ENCODE data around the gene TRIM9.

Gene TRIM9

GRCh38 chr14:50951032-50951431, 143.9 kb downstream of the TRIM9 start:
- H3K27ac ChIP-seq = no peak overlapping the region
- TF ChIP-seq CTCF (IDR thresholded peaks at IDR 0.05) = no peak
- no peak overlapping the region for H3K4me3 ChIP-seq
- no peak for DNase-seq (ENCODE audit: low spot score)

GRCh38 chr14:50948205-50948604, 146.7 kb downstream of the TRIM9 start:
- TF ChIP-seq CTCF (IDR thresholded peaks at IDR 0.05) = no peak
- no peak for DNase-seq (ENCODE audit: low spot score)
- Histone ChIP-seq H3K4me3 (no peak overlapping the region), H3K27ac (no peak overlapping the region)

GRCh38 chr14:50947446-50947845, 147.5 kb downstream of the TRIM9 start:
- H3K27ac ChIP-seq = no peak overlapping the region
- TF ChIP-seq CTCF (IDR thresholded peaks at IDR 0.05) = no peak

GRCh38 chr14:50946234-50946935, 148.5 kb downstream of the TRIM9 start:
- Histone ChIP-seq H3K27ac (no peak overlapping the region), H3K4me3 (no peak overlapping the region)
- no peak for DNase-seq (ENCODE audit: low spot score)
- TF ChIP-seq CTCF (IDR thresholded peaks at IDR 0.05) = no peak

More at GRCh38 chr14:50947446-50947845, 147.5 kb downstream of the TRIM9 start:
- no peak overlapping the region for H3K4me3 ChIP-seq
- no peak for DNase-seq (ENCODE audit: low spot score)

- DNase-seq (ENCODE audit: low spot score) = peak; percentile 78
- no peak for TF ChIP-seq CTCF (IDR thresholded peaks at IDR 0.05)
Measured at GRCh38 chr14:50944647-50945413, 150.1 kb downstream of the TRIM9 start.

GRCh38 chr14:50943943-50944646, 150.8 kb downstream of the TRIM9 start, which contains the start of gene PYGL:
TSS of gene PYGL (minus strand) at chr14:50944483. CDS start at chr14:50944403, 80 bp downstream.
- Histone ChIP-seq H3K4me3 (peak within 1 kb of the TSS; percentile 82), H3K27ac (peak within 1 kb of the TSS; percentile 33 to 81)
- DNase-seq (ENCODE audit: low spot score) = peak; percentile 81
- no peak for TF ChIP-seq CTCF (IDR thresholded peaks at IDR 0.05)

More at GRCh38 chr14:50944647-50945413, 150.1 kb downstream of the TRIM9 start:
- Histone ChIP-seq H3K27ac (peak overlapping the region; percentile 33 to 81), H3K4me3 (peak overlapping the region; percentile 82)
